HFFc6 (cell line): ENCODE data around the gene CALHM1. TPM values are rescaled to one million over a fixed set of nuclear protein-coding genes. Genes with fewer than 3 reads are reported as not detected.
A peak's percentile ranks its signal among the peaks of the same experiment; 100 is the strongest.

Source experiments
- DNase-seq: peaks from one replicate; pipeline ENCODE4 v3.0.0-alpha.2; 2018
- H3K27ac Mint-ChIP-seq: 2 replicates; pipeline ENCODE4 v1.8.0; 2020; ENCODE audit warnings: mild to moderate bottlenecking, mixed read lengths
- H3K27me3 Mint-ChIP-seq: 2 replicates; pipeline ENCODE4 v1.8.0; 2021; ENCODE audit warnings: mild to moderate bottlenecking, moderate library complexity, mixed read lengths; ENCODE audit not compliant: insufficient read depth
- H3K36me3 Mint-ChIP-seq: 2 replicates; pipeline ENCODE4 v1.8.0; 2021; ENCODE audit warnings: low read depth, mixed read lengths
- H3K4me1 Mint-ChIP-seq: 2 replicates; pipeline ENCODE4 v1.8.0; 2020; ENCODE audit warnings: low read depth, mixed read lengths
- H3K4me3 Mint-ChIP-seq: 2 replicates; pipeline ENCODE4 v1.8.0; 2020; ENCODE audit warnings: mild to moderate bottlenecking, moderate library complexity, mixed read lengths
- H3K9me3 Mint-ChIP-seq: 2 replicates; pipeline ENCODE4 v1.8.0; 2020; ENCODE audit warnings: mild to moderate bottlenecking, mixed read lengths
- CTCF ChIP-seq: fragments of 200-600 bp; sonication (generic); IDR thresholded peaks from 2 replicates; pipeline ENCODE4 v1.5.0; 2021; ENCODE audit warnings: antibody characterized with exemption, mild to moderate bottlenecking
- total RNA-seq, 6 experiments: library from RNA; stranded (reverse); fragmentation: NEBNext Ultra II Directional; extraction: Animal tissue kit (Norgen Biotek cat#: 25700); gene quantifications; 2 replicates in 1 of 6; 3 replicates in 5 of 6; pipeline ENCODE4 v1.2.3, GENCODE V29; 2021

CALHM1 gene
- total RNA-seq, 6 experiments from 2014 or later, result not detected

- no peak overlapping the region for H3K27ac Mint-ChIP-seq
- no peaks in the 10 kb centered on the region for H3K9me3 Mint-ChIP-seq
- H3K36me3 Mint-ChIP-seq, result no peaks in the 10 kb centered on the region
- H3K4me1 Mint-ChIP-seq, result peaks cover 12% of the 10 kb centered on the region
- TF ChIP-seq CTCF, result no peak
- H3K4me3 Mint-ChIP-seq, result no peak overlapping the region
- DNase-seq, result no peak
- H3K27me3 Mint-ChIP-seq, result peaks cover 58% of the 10 kb centered on the region
Observed at GRCh38 chr10:103497161-103497915, 38.6 kb upstream of the CALHM1 start.

GRCh38 chr10:103495321-103495720, 36.6 kb upstream of the CALHM1 start:
- Mint-ChIP-seq H3K9me3 (no peaks in the 10 kb centered on the region), H3K4me3 (no peak overlapping the region), H3K36me3 (no peaks in the 10 kb centered on the region), H3K27ac (no peak overlapping the region), H3K4me1 (peaks cover 32% of the 10 kb centered on the region), H3K27me3 (peaks cover 55% of the 10 kb centered on the region)
- no peak for DNase-seq
- no peak for TF ChIP-seq CTCF

- Mint-ChIP-seq H3K4me1 (peaks cover 33% of the 10 kb centered on the region), H3K27me3 (peaks cover 45% of the 10 kb centered on the region), H3K4me3 (peak overlapping the region; percentile 67), H3K27ac (no peak overlapping the region), H3K9me3 (no peaks in the 10 kb centered on the region), H3K36me3 (no peaks in the 10 kb centered on the region)
- no peak for DNase-seq
- no peak for TF ChIP-seq CTCF
Observed at GRCh38 chr10:103493916-103494877, 35.5 kb upstream of the CALHM1 start.

GRCh38 chr10:103493362-103493915, 34.7 kb upstream of the CALHM1 start, which contains the start of gene NEURL1:
Gene NEURL1 (plus strand): TSS chr10:103493705. CDS start chr10:103494388, 683 bp downstream.
- Mint-ChIP-seq H3K4me3 (peak within 1 kb of the TSS; percentile 74), H3K27ac (peak within 1 kb of the TSS; percentile 71; the same call in 1 of the 2 replicates), H3K9me3 (no peaks in the 10 kb centered on the region), H3K27me3 (peaks cover 38% of the 10 kb centered on the region), H3K36me3 (no peaks in the 10 kb centered on the region), H3K4me1 (peaks cover 33% of the 10 kb centered on the region)
- no peak for TF ChIP-seq CTCF
- no peak for DNase-seq

GRCh38 chr10:103492655-103493261, 34.1 kb upstream of the CALHM1 start:
- TF ChIP-seq CTCF, result no peak
- peak overlapping the region; percentile 74 for H3K4me3 Mint-ChIP-seq
- no peaks in the 10 kb centered on the region for H3K9me3 Mint-ChIP-seq
- peak overlapping the region; percentile 71 for H3K27ac Mint-ChIP-seq
- H3K36me3 Mint-ChIP-seq, result no peaks in the 10 kb centered on the region
- peaks cover 33% of the 10 kb centered on the region for H3K27me3 Mint-ChIP-seq
- peaks cover 33% of the 10 kb centered on the region for H3K4me1 Mint-ChIP-seq
- no peak for DNase-seq
